22Rv1 (cell line): ENCODE data around the gene LCMT1.
"Not testable (repeated sequence)": the region's sequence is repeated elsewhere in the genome, so short reads cannot be mapped to it uniquely, and the experiment has no call there.

ENCODE experiments used
- H3K27ac ChIP-seq: fragments of 450-650 bp; 2 replicates; pipeline ENCODE4 v1.5.1; 2017
- CTCF ChIP-seq: fragments of 450-650 bp; IDR thresholded peaks from 2 replicates; pipeline ENCODE4 v1.5.1; 2017; ENCODE audit warnings: mild to moderate bottlenecking
- ZFX ChIP-seq: fragments of 450-650 bp; IDR thresholded peaks from 2 replicates; pipeline ENCODE4 v1.6.1; 2017; ENCODE audit warnings: antibody characterized with exemption, borderline replicate concordance

Gene LCMT1

GRCh38 chr16:25165284-25165683 is 53.7 kb downstream of the LCMT1 start:
- no peak for TF ChIP-seq CTCF
- TF ChIP-seq ZFX = no peak
- H3K27ac ChIP-seq = no peak overlapping the region

- H3K27ac ChIP-seq = not testable (repeated sequence)
These were observed 56.4 kb downstream of the LCMT1 start for GRCh38 chr16:25167920-25168319.

GRCh38 chr16:25171390-25171789 is 59.8 kb downstream of the LCMT1 start:
- no peak overlapping the region for H3K27ac ChIP-seq
- TF ChIP-seq CTCF (no peak), ZFX (no peak)

- no peak overlapping the region for H3K27ac ChIP-seq
- TF ChIP-seq CTCF (no peak), ZFX (no peak)
These were observed 61.3 kb downstream of the LCMT1 start for GRCh38 chr16:25172831-25173230.

GRCh38 chr16:25174285-25174684 is 62.7 kb downstream of the LCMT1 start:
- no peak for TF ChIP-seq ZFX
- no peak for TF ChIP-seq CTCF

GRCh38 chr16:25176136-25176535 is 64.6 kb downstream of the LCMT1 start:
- H3K27ac ChIP-seq = no peak overlapping the region
- TF ChIP-seq CTCF = no peak
- no peak for TF ChIP-seq ZFX

More at GRCh38 chr16:25174285-25174684, 62.7 kb downstream of the LCMT1 start:
- no peak overlapping the region for H3K27ac ChIP-seq

GRCh38 chr16:25177512-25177830 is 65.9 kb downstream of the LCMT1 start:
- TF ChIP-seq CTCF (no peak), ZFX (no peak)
- H3K27ac ChIP-seq = no peak overlapping the region

- TF ChIP-seq ZFX (no peak), CTCF (no peak)
- no peak overlapping the region for H3K27ac ChIP-seq
These were observed 66.5 kb downstream of the LCMT1 start for GRCh38 chr16:25177831-25178688.

- H3K27ac ChIP-seq = not testable (repeated sequence)
These were observed 69.7 kb downstream of the LCMT1 start for GRCh38 chr16:25181236-25181635.
